Heart left ventricle (tissue), 13 donors: ENCODE data around the gene UGGT2.

ENCODE experiments used
- CTCF ChIP-seq, 12 donors: fragments of 200-600 bp; sonication (generic) in 4 of 12; IDR thresholded peaks; one replicate each; pipeline versions ENCODE4 v1.5.0 to v1.8.0; 2018 to 2022; ENCODE audit warnings: antibody characterized with exemption in 12 of 12, mild to moderate bottlenecking in 5 of 12
- POLR2A ChIP-seq, 2 donors: fragments of 450-650 bp; IDR thresholded peaks; one replicate each; pipeline ENCODE4 v1.6.1; 2017; ENCODE audit warnings: antibody characterized with exemption in 2 of 2, mild to moderate bottlenecking in 2 of 2, moderate library complexity in 2 of 2
- donor health status: ischemic (EF 13 %, LVEDD 7.1; RV severe dilation, severe dysfunction).
- donor health status: DM: no; HTN: yes; CAD: no.
- donor health status: DM: no; HTN: no; CAD: no.
- donor health status: ischemic (EF 25% LVEDD 6.9; RV normal size, moderate dysfunction).
- donor health status: ischemic (EF 25% LVEDD 5.7; RV mildly dilated, moderate dysfunction).
- donor health status: ischemic (EF 35%, LVEDD 5.7; RV mildly dilated, moderate dysfunction).
- donor health status: nonischemic (EF 11% LVEDD 7.7; RV severe dilation, severe dysfunction).
- donor health status: DM: yes; HTN: yes; CAD: no.
- donor health status: PGD.
- donor health status: ischemic (EF 29% LVEDD 5.4; RV normal size, mild dysfunction).
- donor health status: nonischemic (EF 23%, LVEDD 6.1; RV moderate dilation, normal function).

- no peak for TF ChIP-seq CTCF (IDR thresholded peaks at IDR 0.05)
- no peak for TF ChIP-seq POLR2A (IDR thresholded peaks at IDR 0.05)
Measured at GRCh38 chr13:96036515-96036914, 16.7 kb downstream of the UGGT2 start.
